Mucosa of stomach (tissue), 1 donor: ENCODE data around the gene AKAP6.

ENCODE experiments used
- H3K27me3 ChIP-seq: one replicate; pipeline ENCODE4 v1.7.0; 2013; ENCODE audit warnings: mild to moderate bottlenecking, low read length; ENCODE audit not compliant: control insufficient read depth, insufficient read depth
- H3K36me3 ChIP-seq: one replicate; pipeline ENCODE4 v1.7.0; 2013; ENCODE audit warnings: low read length; ENCODE audit not compliant: control insufficient read depth, insufficient read depth
- H3K4me1 ChIP-seq: one replicate; pipeline ENCODE4 v1.7.0; 2013; ENCODE audit warnings: mild to moderate bottlenecking, low read length; ENCODE audit not compliant: control insufficient read depth, insufficient read depth
- H3K4me3 ChIP-seq: one replicate; pipeline ENCODE4 v1.7.0; 2013; ENCODE audit warnings: low read length
- H3K9ac ChIP-seq: one replicate; pipeline ENCODE4 v1.7.0; 2013; ENCODE audit warnings: mild to moderate bottlenecking, low read length, moderate library complexity
- H3K9me3 ChIP-seq: one replicate; pipeline ENCODE4 v1.7.0; 2013; ENCODE audit warnings: mild to moderate bottlenecking, low read length, moderate library complexity; ENCODE audit not compliant: control insufficient read depth
- donor health status: Pancreatic carcinoma.

AKAP6 gene

DNA sequence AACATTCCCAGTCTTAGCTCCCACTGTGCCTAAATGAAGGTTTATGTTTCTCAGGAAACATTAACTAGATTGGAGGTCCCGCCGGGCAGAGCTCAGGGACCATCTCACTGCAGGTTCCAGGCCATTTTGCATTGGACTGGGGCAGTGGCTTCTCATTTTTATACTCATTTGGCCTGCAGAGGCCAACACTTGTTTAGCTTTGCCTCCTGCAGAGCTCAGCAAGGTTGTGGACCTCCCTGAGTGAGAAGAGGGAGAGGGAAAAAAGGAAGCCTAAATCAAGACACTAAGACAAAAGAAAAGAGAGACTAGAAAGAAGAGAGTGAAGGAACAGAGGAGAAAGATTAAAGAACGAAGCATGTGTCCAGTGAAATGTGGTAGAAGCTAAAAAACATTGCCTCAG lies 280.3 kb downstream of the AKAP6 start:
- Histone ChIP-seq H3K4me1 (no peaks in the 10 kb centered on the region), H3K4me3 (no peak overlapping the region), H3K36me3 (no peaks in the 10 kb centered on the region), H3K27me3 (no peaks in the 10 kb centered on the region), H3K9ac (no peak overlapping the region), H3K9me3 (no peaks in the 10 kb centered on the region)

DNA sequence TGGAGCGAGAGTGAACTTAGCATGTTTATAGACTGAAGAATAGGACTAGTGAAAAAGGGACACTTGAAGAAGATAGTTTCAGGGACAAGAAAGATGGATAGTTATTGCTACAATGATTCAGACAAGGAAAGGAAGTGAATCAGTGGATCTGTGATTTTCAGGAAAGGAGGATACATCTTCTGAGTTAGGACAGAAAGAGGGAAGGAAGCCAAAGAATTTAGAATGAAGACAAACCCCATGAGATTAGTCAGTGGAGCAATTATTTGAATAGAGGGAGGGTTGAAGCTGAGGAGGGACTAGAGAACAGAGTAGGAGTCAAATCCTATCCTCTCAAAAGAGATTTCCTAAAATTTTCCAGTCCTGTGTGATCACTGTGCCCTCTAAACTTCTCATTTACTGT lies 282.7 kb downstream of the AKAP6 start:
- Histone ChIP-seq H3K4me1 (no peaks in the 10 kb centered on the region), H3K36me3 (no peaks in the 10 kb centered on the region), H3K9me3 (no peaks in the 10 kb centered on the region), H3K4me3 (no peak overlapping the region), H3K27me3 (no peaks in the 10 kb centered on the region), H3K9ac (no peak overlapping the region)

DNA sequence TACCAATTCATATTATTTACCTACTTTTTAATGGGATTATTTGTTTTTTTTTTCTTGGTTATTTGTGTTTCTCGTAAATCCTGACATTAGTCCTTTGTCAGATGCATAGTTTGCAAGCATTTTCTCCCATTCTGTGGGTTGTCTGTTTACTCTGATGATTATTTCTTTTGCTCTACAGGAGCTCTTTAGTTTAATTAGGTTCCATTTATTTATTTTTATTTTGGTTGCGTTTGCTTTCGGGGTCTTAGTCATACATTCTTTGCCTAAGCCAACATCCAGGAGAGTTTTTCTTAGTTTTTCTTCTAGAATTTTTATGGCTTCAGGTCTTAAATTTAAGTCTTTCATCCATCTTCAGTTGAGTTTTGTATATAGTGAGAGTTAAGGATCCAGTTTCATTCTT lies 289.9 kb downstream of the AKAP6 start:
- H3K4me1 ChIP-seq = no peaks in the 10 kb centered on the region
- H3K36me3 ChIP-seq = no peaks in the 10 kb centered on the region
- H3K9me3 ChIP-seq = no peaks in the 10 kb centered on the region
- no peak overlapping the region for H3K9ac ChIP-seq
- no peaks in the 10 kb centered on the region for H3K27me3 ChIP-seq
- no peak overlapping the region for H3K4me3 ChIP-seq

DNA sequence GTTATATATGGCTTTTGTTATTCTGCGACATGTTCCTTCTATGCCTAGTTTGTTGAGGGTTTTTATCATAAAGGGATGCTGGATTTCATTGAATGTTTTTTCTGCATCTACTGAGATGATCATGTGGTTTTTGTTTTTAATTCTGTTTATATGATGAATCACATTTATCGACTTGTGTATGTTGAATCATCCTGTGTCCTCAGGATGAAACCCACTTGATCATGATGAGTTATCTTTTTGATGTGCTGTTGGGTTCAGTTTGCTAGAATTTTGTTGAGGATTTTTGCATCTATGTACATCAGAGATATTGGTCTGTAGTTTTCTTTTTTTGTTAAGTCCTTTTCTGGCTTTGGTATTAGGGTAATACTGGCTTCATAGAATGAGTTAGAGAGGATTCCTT lies 291.2 kb downstream of the AKAP6 start:
- no peaks in the 10 kb centered on the region for H3K36me3 ChIP-seq
- no peak overlapping the region for H3K4me3 ChIP-seq
- H3K4me1 ChIP-seq = no peaks in the 10 kb centered on the region
- H3K9me3 ChIP-seq = no peaks in the 10 kb centered on the region
- H3K27me3 ChIP-seq = no peaks in the 10 kb centered on the region
- H3K9ac ChIP-seq = no peak overlapping the region

DNA sequence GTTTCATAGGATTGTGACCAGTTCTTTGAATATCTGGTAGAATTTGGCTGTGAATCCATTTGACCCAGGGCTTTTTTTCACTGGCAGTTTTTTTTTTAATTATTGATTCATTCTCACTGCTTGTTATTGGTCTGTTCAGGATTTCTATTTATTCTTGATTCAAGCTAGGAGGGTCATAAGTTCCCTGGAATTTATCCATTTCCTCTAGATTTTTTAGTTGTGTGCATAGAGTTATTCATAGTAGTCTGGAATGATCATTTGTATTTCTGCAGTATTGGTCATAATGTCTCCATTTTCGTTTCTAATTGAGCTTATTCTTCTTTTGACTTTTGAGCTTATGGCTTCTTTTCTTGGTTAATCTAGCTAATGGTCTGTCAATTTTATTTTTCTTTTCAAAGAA lies 291.6 kb downstream of the AKAP6 start:
- H3K9me3 ChIP-seq = no peaks in the 10 kb centered on the region
- no peak overlapping the region for H3K9ac ChIP-seq
- no peak overlapping the region for H3K4me3 ChIP-seq
- no peaks in the 10 kb centered on the region for H3K27me3 ChIP-seq
- H3K36me3 ChIP-seq = no peaks in the 10 kb centered on the region
- H3K4me1 ChIP-seq = no peaks in the 10 kb centered on the region

DNA sequence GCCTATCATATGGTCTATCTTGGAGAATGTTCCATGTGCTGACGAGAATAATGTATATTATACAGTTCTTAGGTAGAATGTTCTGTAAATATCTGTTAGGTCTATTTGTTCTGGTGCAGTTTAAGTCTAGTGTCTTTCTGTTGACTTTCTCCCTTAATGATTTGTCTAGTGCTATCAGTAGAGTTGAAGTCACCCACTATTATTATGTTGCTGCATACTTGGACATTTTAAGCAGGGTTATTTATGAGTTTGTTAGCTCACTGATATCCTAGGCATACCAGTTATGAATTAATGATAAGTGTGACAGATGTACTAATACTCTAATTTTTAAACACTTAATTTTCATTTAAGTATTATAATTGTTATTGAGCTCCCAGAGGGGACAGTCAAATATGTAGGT lies 292.5 kb downstream of the AKAP6 start:
- H3K27me3 ChIP-seq = no peaks in the 10 kb centered on the region
- no peak overlapping the region for H3K4me3 ChIP-seq
- H3K36me3 ChIP-seq = no peaks in the 10 kb centered on the region
- no peaks in the 10 kb centered on the region for H3K4me1 ChIP-seq
- no peak overlapping the region for H3K9ac ChIP-seq
- no peaks in the 10 kb centered on the region for H3K9me3 ChIP-seq

DNA sequence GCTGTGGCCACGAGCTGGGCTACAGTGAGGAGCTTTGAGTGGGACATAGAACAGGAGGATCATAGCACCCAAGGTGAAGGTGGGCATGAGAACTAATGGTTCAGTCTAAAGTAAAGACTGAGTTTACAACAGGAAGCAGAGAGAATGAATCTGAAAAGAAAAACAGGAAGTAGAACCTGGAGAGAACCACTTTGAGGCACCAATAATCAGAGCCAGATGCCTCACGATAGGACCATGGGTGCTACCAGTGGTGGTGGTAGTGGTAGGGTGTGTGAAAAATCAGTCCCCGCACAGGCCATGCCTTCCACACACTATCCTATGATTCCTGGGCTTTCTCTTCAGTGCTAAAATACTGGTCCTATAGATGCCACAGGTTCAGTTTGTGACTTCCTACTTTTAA lies 293.6 kb downstream of the AKAP6 start:
- Histone ChIP-seq H3K36me3 (no peaks in the 10 kb centered on the region), H3K4me3 (no peak overlapping the region), H3K9me3 (no peaks in the 10 kb centered on the region), H3K4me1 (no peaks in the 10 kb centered on the region), H3K27me3 (no peaks in the 10 kb centered on the region), H3K9ac (no peak overlapping the region)

DNA sequence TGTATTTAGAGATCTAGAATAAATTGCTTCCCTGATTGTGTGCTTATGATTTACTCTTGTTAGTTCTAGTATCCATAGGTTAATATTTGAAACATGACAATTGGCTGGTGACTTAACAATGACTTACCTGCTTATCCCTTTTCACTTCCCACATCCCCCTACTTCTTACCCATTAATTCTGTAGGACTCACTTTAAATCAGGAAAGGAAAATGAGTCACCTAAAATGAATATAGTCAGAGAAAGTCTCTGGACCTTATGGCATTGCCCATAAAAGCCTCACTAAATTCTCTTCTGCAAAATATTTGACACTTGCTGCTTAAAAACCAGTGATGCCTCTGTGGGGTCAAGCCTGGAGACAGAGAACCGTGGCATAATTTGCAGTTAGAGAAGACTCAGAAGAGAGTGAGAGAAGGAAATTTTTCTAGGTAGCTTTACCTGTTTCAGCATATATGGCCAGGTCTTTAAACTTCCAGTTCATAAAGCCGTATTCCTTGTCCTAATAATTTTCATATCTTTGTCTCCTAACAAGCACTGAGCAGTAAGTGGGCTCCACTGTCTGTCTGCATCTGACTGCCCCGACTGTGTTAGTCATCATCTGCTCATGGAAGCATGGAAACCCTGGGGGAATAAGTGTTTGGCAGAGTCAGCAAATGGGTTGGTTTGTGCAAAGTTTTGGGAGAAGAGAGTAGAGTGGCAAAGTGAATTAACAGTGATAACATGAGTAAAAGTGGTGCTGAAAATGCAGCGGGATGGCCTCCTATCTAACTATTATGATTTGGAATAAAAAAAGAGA lies 294.4 kb downstream of the AKAP6 start:
- Histone ChIP-seq H3K4me3 (no peak overlapping the region), H3K27me3 (no peaks in the 10 kb centered on the region), H3K36me3 (no peaks in the 10 kb centered on the region), H3K9ac (no peak overlapping the region), H3K9me3 (no peaks in the 10 kb centered on the region), H3K4me1 (no peaks in the 10 kb centered on the region)

DNA sequence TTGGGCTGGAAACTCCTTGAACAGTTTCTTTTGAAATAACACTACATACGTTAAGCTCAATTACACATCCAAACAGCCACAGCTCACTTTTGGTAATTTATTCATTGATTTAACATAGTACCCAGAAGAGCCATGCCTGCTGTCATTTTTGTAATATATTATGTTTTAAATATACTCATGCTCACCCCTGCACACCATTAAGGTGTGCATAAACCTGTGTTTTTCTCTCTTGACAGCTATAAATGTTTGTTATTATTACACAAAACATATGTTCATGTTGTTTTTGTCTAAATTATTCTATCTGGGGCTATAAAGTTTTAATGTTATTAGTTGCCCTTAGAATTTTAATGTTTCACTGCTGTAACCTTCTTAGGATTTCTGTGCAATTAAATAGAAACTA lies 296.1 kb downstream of the AKAP6 start:
- no peak overlapping the region for H3K9ac ChIP-seq
- H3K4me3 ChIP-seq = no peak overlapping the region
- no peaks in the 10 kb centered on the region for H3K27me3 ChIP-seq
- no peaks in the 10 kb centered on the region for H3K36me3 ChIP-seq
- no peaks in the 10 kb centered on the region for H3K9me3 ChIP-seq
- no peaks in the 10 kb centered on the region for H3K4me1 ChIP-seq

DNA sequence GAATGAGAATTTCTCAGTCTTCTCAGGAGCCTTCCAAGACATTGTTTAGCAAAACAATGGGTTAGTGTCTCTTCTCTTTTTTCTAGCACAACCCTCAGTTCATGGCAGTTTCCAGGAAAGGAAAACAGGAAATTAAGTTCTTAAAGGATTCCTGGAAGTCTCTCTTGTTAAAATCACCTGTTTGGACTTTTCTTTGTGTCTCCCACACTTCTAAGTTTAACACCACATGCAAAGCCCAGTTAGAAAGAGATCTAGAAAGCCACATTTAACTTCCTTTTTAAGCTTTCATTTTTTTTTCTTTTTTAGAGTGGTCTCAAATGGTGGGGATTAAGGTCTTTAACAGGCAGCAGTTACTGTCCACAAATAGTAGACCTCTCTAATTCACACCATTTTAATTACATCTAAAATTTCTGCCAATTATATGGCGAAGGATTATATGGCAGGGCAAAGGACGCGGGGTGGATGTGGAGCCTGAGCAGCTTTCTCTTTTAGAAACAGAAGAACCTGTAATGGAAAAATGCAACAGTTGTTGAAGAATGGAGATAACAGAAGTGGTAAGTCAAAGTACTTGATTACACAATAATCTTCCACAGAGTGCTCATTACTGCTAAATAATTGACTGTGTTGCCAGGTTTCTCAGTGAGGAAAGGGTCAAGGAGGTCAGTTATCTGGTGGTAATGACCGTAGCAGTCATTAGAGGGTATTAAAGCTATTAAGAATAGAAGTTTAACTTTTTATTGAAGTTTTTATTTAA lies 298.6 kb downstream of the AKAP6 start:
- Histone ChIP-seq H3K4me1 (no peaks in the 10 kb centered on the region), H3K27me3 (no peaks in the 10 kb centered on the region), H3K36me3 (no peaks in the 10 kb centered on the region), H3K9ac (no peak overlapping the region), H3K4me3 (no peak overlapping the region), H3K9me3 (no peaks in the 10 kb centered on the region)

DNA sequence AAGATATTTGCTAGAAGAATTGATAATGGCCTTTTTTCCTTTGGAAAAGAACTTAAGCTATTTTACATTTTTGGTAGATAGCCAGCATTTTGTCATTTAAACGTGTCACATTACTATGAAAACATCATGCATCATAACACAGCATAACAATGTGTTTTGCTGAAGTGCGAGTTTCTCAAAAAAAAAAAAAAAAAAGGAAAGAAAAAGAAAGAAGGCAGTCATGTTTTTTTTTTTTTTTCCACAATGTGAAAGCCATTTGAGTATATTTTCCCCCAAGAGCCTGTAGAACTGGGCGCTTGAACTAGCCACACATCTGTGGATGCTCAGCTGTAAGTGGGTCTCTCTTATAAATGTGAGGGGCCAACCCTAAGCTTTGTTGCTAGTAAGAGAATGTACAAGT lies 300.1 kb downstream of the AKAP6 start:
- no peak overlapping the region for H3K4me3 ChIP-seq
- no peaks in the 10 kb centered on the region for H3K36me3 ChIP-seq
- no peaks in the 10 kb centered on the region for H3K9me3 ChIP-seq
- no peaks in the 10 kb centered on the region for H3K27me3 ChIP-seq
- H3K4me1 ChIP-seq = no peaks in the 10 kb centered on the region
- no peak overlapping the region for H3K9ac ChIP-seq

DNA sequence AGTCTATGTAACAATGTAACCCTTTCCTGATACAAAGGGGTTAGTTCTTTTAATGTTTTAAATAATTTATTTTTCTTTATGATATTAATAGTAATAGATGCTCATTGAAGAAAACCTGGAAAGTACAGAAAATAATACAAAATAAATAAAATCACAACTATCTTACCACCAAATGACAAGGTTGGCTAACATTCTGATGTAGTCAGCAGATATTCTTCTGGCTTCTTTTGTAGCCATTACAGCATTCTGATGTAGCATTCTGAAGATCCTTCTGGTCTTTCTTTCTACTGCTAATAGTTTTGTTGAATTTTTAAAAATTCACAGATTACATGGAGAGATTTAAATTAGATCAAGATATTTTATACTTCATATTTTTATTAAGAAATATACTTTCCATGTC lies 301.6 kb downstream of the AKAP6 start:
- Histone ChIP-seq H3K9me3 (no peaks in the 10 kb centered on the region), H3K27me3 (no peaks in the 10 kb centered on the region), H3K36me3 (no peaks in the 10 kb centered on the region), H3K9ac (no peak overlapping the region), H3K4me3 (no peak overlapping the region), H3K4me1 (no peaks in the 10 kb centered on the region)
